ENCODE results near the gene SLC38A3. TPM values are rescaled to one million over a fixed set of nuclear protein-coding genes. Genes with fewer than 3 reads are reported as not detected.

SLC38A3 gene
- total and polyA plus RNA-seq, 2 experiments from 2014 or later, result 0.28 to 1.3 TPM

- peak overlapping the region; percentile 99 for H3K4me2 ChIP-seq
- peaks cover 45% of the 10 kb centered on the region for H3K4me1 ChIP-seq (ENCODE audit: insufficient read depth)
- H4K20me1 ChIP-seq (replicated peaks; ENCODE audit: insufficient read depth), result peaks cover 7% of the 10 kb centered on the region; the same call in 1 of the 2 replicates
- Mint-ChIP-seq H3K36me3 (ENCODE audit: low read depth) (peaks cover 13% of the 10 kb centered on the region; the same call in 1 of the 3 replicates), H3K27me3 (ENCODE audit: insufficient read depth, low read depth, poor library complexity) (peaks cover 30% of the 10 kb centered on the region), H3K27ac (no peak overlapping the region), H3K9me3 (no peaks in the 10 kb centered on the region), H3K4me3 (peak overlapping the region; percentile 89), H3K4me1 (peaks cover 69% of the 10 kb centered on the region)
- H2AFZ ChIP-seq, result 0 out of 2 replicates have a peak overlapping the region, but pooled peaks have one; percentile 28
- no peaks in the 10 kb centered on the region for H3K36me3 ChIP-seq (ENCODE audit: insufficient read depth)
- H3K4me3 ChIP-seq, result peak overlapping the region; percentile 91
- H3F3A ChIP-seq (replicated peaks; ENCODE audit: low read depth), result peaks cover 9% of the 10 kb centered on the region; the same call in 1 of the 2 replicates
- H3K27ac ChIP-seq (ENCODE audit: low read depth), result no peak overlapping the region
- H3K27me3 ChIP-seq (ENCODE audit: insufficient read depth), result peaks cover 21% of the 10 kb centered on the region
- ATAC-seq (no peak), DNase-seq (ENCODE audit: low spot score) (no peak)
- no peak for TF ChIP-seq CTCF (conservative IDR thresholded peaks at IDR 0.05; ENCODE audit: low read depth in 2 of 2)
- no peak for TF ChIP-seq CREB1 (CRISPR knock-in tag; IDR thresholded peaks at IDR 0.05; ENCODE audit: low read depth)
- TF ChIP-seq EZH2 (IDR thresholded peaks at IDR 0.05; ENCODE audit: low read depth, unreplicated experiment), result no peak
- TF ChIP-seq POLR2AphosphoS5 (IDR thresholded peaks at IDR 0.05; ENCODE audit: low read depth), result no peak
- no peak for TF ChIP-seq EZH2phosphoT487 (IDR thresholded peaks at IDR 0.05; ENCODE audit: unreplicated experiment)
- no peak for TF ChIP-seq STAT1 (IDR thresholded peaks at IDR 0.05; ENCODE audit: unreplicated experiment)
- no peak for TF ChIP-seq NANOG (IDR thresholded peaks at IDR 0.05; ENCODE audit: borderline replicate concordance)
- no peak for TF ChIP-seq JUNB (IDR thresholded peaks at IDR 0.05; ENCODE audit: unreplicated experiment)
- TF ChIP-seq ZNF114 (CRISPR knock-in tag; IDR thresholded peaks at IDR 0.05), result no peak
- TF ChIP-seq REST (IDR thresholded peaks at IDR 0.05; ENCODE audit: unreplicated experiment), result no peak
- TF ChIP-seq ZNF462 (CRISPR knock-in tag; IDR thresholded peaks at IDR 0.05), result no peak
- no peak for TF ChIP-seq ETS1 (IDR thresholded peaks at IDR 0.05)
- no peak for TF ChIP-seq ZNF331 (CRISPR knock-in tag; IDR thresholded peaks at IDR 0.05; ENCODE audit: low read depth)
- peaks cover 32% of the 10 kb centered on the region for H3K79me2 ChIP-seq (replicated peaks; ENCODE audit: insufficient read depth)
- H3K9me2 ChIP-seq (ENCODE audit: insufficient read depth), result no peaks in the 10 kb centered on the region; the same call in 1 of the 2 replicates
These were observed 49.6 kb upstream of the SLC38A3 start for GRCh38 chr3:50155491-50155878.

Data from GM23338 (cell line).